ENCODE data around the gene SYNPO2.

Gene SYNPO2

DNA sequence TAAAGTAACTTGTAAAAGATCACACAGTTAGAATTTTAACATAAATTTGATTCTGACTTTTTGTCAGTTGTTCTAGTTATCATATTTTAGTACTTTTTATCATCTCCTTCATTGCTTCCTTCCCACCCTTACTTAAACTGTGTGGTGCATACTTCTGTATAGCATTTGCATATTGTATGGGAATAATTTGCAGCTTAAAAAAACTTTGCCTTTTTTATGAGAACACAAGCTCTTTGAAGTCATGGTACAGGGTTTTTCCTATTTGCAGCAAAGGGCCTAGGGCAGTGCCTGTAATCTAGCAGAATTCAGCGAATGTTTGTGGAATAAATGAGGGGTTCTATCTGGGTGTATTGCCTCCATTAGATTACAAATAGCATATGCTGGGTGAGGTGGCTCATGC is 41.6 kb downstream of the SYNPO2 start:
- DNase-seq (ENCODE audit: low read depth): no peak

DNA sequence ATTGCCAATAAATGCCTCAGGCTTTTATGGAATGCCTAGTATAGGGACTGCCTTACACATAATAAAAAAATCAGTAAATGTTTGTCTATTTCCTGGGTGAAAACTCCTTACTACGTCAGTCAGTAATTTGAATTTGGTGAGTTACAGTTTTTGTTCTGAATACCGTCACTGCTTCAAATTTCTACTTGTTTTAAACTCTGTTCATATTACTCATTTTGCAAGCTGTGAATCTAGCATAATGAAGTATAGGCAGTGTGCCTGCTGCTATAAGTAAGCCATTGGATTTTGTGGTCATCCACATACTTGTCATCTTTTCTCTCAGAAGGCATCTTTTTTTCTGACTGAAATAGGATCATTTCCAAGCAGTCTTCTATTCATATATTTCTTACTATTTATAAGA is 43.1 kb downstream of the SYNPO2 start:
- DNase-seq (ENCODE audit: low read depth): no peak

DNA sequence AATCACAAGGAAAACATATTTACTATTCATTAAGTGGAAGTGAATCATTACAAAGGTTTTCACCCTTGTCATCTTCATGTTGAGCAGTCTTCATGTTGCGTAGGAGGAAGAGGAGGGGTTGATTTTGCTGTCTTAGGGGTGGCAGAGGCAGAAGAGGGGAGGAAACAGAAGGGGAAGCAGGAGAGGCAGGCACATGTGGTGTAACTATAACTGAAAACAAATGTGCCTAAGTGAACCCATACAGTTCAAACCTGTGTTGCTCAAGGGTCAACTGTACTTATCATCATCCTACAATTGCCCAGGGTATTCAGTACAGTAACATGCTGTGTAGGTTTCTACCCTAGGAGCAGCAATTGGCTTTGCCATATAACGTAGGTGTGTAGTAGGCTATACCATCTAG is 47.2 kb downstream of the SYNPO2 start:
- DNase-seq (ENCODE audit: low read depth): no peak

DNA sequence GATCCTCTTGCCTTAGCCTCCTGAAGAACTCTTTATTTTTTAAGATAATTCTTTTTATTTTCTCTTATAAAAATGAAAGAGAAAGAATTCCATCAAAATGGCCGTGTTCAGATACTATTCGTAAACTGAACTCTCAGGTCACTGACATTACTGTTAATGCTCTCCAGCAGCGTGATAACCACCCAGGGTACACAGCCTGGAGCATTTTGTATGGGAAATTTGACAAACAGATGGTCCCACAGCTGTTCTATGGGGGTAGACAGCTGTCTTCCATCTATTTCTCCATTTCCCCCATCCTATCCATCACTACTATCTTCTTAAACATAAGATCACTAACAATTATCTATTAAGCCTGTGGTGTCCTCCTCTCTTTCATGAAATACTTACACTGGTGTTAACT is 47.8 kb downstream of the SYNPO2 start:
- DNase-seq (ENCODE audit: low read depth): no peak

DNA sequence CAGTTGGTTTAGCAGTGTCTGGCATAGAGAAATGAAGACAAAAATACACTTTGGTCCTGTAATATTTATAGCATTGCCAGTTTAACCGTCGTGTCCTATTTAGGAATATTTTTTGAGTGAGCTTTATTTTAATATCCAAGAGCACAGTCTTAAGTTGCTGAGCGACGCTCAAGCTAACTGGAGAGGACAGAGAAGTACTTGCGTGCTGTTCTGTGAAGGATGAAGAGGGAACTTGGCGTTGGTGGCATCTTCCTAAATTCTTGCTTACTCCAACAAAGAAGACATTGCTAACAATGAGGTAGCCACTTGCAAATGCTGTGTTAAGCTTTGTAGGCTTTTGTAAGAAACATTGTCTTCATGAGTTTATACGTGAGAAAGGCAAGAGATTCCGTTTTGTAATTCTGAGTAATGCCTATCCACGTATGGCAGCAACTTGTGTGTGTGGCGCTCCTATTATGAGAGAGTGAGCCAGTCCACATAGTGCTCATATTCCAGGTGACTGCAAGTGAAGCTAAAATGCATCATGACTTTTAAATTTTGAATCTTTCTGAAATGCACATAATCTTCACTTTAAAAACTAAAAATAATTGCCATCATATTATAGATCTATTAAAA is 50.6 kb downstream of the SYNPO2 start:
- no peak for DNase-seq (ENCODE audit: low read depth)

DNA sequence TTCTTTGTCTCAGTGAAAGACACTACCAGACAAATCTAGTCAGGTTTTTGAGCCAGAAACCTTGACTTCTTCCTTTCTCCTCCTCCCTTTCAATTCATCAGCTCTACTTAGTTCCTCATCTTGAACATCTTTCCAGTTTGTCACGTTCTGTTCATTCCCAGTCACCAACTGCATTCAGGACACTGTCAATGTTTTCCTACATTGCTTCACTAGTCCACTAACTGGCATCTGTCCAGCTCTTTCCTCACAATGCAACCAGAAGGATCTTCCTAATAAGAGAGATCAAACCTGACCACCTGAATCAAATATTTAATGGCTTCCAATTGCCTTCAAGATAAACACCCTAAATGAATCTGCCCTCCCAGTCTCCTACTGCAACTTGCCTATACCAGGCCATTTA is 52.5 kb downstream of the SYNPO2 start:
- DNase-seq (ENCODE audit: low read depth): no peak

DNA sequence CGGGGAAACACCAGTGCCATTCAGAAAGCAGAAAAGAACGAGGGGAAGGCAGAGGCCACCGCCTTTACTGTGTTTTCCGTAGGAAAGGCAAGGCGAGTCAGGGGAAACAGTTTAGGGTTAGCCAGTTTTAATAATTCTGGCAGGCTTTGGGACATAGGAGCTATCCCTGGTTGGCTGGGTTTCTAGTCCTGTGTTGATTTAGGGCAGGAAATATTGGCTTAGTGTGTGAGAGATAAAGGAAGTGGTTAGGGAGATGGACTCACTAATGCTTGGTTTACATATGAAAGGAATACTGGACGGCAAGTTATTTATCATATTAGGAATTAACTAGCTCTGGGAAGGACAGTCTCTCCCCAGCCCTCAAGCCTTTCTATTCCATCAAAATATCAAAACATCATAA is 53.1 kb downstream of the SYNPO2 start:
- no peak for DNase-seq (ENCODE audit: low read depth)

DNA sequence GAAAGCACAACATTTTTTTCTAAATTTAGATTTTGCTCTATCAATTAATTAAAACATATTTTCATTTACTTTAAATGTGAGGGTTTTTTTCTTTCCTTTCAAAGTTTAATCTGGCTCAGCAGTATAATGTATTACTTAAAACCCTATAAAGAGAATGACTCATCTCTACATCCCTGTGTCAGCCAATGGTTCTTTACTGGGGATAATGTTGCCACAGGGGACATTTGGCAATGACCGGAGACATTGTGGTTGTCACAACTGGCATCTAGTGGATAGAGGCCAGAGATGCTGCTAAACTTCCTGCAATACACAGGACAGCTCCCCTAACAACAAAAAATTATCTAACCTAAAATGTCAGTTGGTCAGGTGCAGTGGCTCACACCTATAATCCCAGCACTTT is 53.8 kb downstream of the SYNPO2 start:
- no peak for DNase-seq (ENCODE audit: low read depth)

DNA sequence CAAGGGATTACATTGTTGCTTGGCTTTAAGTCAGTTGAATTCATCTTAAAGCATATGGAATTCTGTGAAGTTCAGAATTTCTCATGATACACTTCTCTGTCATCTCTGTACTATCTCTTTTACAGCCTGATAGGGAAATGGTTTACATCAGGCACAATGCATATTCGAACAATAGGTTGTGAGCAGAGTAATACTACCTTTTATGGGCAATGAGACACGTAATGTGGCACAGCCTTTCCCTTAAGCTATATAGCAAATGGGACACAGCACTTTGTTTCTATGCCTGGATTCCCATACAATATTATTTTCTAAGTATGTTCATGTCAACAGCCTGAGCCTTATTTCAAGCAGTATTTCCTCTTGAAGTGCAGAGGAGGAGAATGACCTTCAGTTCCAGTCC is 58.4 kb downstream of the SYNPO2 start:
- no peak for DNase-seq (ENCODE audit: low read depth)

DNA sequence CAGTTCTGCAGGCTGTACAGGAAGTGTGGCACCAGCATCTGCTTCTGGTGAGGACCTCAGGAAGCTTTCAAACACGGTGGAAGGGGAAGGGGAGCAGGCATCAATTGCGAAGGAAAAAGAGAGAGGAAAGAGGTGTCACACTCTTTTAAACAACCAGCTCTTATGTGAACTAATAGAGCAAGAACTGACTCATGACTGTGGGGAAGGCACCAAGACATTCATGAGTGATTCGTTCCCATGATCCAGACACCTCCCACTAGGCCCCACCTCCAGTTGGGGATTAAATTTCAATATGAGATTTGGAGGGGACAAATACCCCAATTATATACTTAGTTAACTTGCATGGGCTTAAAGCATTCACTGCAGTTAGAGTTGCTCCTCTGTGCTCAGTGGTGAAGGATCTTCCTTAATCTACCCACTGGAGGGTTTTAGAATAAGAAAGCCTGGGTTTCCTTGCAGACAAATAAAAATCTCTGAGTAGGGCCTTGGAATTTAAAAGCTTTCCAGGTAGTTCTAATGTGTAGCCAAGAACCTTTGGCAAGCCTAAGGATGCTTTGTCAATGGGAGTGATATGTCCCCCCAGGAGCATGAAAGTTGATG is 60.0 kb downstream of the SYNPO2 start:
- DNase-seq (ENCODE audit: low read depth): no peak

DNA sequence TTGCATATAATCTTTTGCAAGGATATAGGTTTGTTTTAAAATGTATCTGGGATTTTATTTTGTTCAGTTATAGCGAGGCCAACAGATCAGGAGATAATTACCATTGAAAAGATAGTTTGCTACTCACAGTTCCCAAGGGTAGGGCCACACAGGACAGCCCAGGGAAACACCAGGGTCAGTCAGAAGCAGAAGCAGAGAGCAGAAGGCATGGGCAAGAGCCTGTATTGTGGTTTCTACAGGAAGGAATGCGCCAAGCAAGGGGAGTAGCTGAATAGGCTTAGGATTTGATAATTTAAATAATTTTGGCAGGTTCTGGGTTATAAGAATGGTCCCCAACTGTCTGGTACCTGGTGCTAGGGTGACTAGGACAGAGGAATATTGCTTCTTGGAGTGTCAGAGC is 61.6 kb downstream of the SYNPO2 start:
- DNase-seq (ENCODE audit: low read depth): no peak

DNA sequence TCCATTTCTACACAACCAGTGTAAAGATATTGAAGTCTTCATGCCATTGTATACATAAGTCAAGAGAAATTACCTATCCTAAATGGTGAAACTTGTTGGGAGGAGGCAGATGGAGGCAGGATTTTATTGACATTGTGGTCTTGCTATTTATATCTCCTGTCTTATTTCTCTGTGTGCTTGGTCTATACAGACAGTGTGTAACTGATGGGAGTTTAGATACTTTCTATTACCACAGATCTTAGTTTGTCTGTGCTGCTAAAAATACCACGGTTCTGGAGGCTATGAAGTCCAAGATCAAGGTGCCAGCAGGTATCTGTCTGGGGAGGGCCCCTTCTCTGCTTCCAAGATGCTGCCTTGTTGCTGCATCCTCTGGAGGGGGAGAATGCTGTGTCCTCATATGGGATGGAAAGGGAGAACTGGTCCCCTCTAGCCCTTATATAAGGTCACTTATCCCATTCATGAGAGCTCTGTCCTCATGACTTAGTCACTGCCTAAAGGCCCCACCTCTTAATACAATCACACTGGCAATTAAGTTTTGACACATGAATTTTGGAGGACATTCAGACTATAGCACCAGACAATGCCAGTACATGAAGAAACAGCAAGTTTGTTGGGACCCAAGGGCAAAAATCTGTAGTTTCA is 62.4 kb downstream of the SYNPO2 start:
- no peak for DNase-seq (ENCODE audit: low read depth)

DNA sequence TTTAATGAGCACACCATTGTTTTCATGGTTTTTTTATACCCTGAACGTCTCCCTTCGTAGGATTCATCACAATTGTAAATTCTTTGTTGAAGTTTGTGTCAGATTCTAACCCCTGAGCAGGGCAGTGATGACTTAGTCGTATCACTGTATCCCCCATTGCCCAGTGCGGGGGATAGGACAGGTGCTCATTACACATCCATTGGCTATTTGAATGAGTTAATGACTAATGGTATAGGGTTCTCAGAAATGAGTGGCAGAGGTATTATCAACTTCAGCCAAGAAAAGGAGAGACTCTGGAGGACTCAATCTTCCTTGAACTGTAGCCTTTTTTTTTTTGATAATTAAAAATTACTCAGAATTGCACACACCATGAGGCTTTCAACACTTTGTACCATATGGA is 64.6 kb downstream of the SYNPO2 start:
- no peak for DNase-seq (ENCODE audit: low read depth)

DNA sequence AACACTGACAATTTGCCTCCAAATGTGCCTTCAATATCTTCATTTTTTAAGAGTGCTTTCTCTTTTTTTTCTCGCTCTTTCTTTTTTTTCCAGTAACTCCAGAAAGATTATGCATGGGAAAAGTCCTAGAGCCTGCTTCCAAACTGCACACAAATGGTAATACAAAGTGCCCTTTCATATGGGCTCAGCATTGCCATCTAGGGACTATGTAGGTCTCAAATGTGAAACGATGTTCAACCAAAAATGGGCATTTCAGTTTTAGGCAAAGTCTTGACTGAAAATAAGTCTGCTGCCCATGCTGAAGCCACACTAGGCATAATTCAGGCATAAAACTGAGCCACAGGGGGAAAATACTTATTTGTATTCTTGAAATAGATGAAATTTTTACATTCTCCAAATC is 65.6 kb downstream of the SYNPO2 start:
- no peak for DNase-seq (ENCODE audit: low read depth)

DNA sequence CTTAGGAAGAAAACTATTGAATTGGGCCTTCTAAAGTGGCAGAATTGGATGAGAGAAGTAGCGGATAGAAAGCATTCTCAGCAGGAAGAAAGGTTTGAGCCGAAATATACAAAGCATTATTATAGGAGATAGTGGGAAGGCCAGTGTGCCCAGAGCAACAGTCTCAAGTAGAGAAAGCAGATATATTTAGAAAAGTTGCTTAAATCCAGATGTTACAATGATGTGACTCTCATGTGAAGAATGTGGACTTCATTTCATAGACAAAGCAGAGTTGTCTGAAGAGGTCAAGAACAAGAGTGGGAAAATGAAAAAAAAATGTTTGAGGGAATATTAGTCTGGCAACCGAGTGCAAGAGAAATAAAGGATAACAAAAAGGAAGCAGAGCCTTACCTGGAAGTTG is 66.9 kb downstream of the SYNPO2 start:
- DNase-seq (ENCODE audit: low read depth): no peak

DNA sequence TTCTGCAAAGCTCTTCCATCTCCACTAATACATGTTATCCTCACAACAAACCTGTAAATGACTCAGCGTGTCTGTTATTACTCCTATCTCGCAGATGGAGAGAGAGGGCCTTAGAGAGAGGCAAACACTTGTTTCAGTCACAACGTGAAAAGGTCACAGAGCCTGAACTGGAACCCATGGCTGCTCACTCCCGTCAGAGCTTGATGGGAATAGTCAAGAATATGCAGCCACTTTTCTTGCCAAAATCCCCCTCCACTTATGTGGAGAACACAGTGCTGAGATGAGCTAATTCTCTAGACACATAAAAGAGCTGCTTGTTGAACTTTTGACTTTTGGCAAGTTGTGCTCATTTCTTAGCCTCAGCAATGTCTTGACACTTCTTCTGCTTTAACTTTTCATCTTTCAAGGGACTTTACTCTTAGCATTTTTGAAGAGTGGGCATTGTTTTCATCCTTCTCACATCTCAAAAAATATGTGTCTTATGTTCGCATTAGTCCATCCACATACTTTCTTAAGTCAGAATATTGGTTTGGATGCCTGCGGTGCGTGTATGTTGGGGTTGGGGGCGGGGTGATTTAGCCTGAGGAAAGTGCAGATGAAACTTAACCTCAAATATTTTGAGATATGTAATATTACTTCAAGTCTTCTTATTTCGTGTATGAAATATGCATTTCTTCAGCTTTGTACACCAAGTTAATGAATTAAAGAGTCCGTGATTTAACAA is 69.2 kb downstream of the SYNPO2 start:
- no peak for DNase-seq (ENCODE audit: low read depth)

DNA sequence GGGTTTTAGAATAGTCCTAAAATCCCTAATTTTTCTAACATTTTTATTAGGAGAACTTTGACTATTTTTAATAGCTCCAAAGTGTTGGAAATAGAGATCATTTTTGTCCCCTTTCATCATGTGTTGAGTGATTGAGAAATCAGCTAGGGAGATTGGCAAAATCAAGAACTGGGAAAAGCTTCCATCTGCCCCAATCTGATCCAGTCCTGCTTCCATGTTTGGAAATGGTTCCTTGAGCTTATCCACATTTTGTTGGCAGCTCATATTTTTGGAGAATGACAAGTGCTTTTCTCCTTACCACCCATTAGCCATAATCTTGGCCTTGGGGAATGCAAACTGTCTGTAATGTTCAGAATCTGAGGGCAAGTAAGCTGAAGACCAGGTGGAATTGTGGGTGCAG is 73.9 kb downstream of the SYNPO2 start:
- no peak for DNase-seq (ENCODE audit: low read depth)

DNA sequence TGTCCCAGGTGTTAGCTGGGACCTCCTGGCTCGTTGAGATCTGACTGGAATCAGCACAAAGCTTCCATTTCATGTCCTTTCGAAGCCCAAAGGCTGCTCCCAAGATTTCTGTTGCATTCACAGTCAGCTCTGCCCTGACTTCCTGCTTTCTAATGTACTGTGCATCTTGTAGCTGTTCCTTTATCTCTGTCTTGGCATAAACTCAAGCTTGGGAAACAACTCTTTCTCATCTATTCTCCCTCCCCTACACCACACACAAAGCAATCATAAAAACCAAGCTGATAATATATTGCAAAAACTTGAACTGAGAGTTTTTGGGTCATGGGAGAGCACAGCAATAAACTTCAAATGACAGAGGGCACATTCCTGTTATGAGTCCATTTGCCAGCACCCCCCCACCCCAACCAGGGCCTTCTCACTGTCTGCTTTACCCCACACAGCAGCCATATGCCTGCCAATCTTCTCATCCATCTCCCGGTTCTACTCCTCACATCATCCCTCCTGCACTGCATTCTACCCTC is 76.3 kb downstream of the SYNPO2 start:
- DNase-seq (ENCODE audit: low read depth): no peak

DNA sequence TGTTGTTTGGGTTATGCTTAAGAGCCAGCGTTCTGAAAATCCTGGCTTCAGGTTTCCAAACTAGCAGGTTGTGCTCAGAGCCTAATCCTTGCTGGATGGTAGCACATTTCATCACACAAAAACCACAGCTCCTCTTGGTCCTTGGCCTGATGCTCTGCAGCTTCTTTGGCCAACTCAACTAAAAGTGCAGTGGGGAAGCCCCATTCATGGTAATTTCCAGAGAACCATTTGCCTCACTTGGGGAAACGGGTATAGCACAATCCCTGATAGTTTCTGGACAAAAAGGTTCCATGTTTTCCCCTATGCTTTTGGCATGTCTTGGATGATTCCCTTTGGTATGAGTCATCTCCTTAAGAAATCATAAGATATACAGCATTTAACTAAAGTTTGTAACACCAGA is 78.7 kb downstream of the SYNPO2 start:
- no peak for DNase-seq (ENCODE audit: low read depth)

DNA sequence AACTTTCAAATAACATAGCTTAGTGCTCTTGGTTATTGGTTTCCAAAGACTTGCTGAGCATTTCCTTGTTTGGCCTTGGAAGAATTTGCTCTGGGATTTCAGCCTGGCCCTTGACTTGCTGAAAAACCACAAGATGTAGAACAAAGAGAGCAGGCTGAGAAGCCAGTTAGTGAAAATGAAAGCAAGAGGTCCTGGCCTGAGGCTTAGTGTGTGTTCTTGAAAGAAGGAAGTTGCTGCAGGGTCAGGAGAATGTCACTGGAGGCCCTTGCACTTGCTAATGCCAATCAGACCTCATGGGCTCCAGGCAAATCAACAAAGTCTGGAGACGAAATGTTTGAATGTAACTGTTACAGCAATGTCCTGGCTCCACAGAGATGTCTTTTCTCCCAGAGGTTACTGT is 79.4 kb downstream of the SYNPO2 start:
- no peak for DNase-seq (ENCODE audit: low read depth)

DNA sequence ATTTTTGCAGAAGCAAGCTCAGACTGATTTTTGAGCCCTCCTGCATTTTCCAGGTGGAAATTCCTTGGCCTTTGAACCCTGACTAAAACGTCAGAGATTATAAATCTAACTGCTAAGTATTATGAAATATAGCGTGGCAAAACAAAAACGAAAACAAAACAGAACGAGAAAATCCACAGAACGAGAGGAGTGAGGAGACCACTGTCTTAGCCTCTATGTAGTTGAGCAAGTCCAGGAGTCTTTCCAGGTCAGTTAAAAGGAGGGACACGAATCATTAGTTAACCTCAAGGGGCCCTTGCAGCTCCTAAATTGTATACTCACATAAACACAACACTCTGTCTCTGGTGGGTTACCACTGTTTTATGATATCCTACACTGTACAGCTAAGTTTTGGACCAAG is 80.2 kb downstream of the SYNPO2 start:
- DNase-seq (ENCODE audit: low read depth): no peak

DNA sequence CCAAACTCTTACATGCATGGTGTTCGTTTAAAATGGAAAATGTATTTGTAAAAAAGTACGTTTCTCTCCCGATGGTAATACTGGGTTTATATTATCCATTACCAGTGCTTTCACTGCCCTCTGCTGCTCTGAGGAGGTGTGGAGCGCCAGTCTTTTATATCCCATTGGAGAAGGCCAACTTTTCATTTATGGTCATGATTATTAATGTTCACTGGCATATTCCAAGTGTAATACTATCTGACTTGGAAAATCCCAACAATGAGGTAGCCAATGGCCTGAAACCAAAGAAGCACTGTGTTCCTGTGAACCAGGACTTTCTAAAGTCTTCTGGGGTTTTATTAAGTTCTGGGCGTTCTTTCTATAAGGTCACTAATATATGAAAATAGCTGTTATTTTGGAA is 80.7 kb downstream of the SYNPO2 start:
- DNase-seq (ENCODE audit: low read depth): no peak

DNA sequence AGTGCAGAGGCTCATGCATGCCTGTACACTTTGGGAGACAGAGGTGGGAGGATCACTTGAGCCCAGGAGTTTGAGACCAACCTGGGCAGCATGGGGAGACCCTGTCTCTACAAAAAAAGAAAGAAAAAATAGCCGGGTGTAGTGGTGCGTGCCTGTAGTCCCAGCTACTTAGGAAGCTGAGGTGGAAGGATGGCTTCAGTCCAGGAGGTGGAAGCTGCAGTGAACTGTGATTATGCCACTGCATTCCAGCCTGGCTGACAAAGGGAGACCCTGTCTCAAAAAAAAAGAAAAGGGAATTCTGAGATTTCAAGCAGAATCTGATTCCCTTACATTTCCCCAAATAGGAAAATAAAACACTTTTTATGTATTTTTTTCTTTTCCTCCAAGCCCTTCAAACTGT is 83.5 kb downstream of the SYNPO2 start:
- no peak for DNase-seq (ENCODE audit: low read depth)
